GM21786 (cell line): Measurements from ENCODE around the gene ATP2C2.

Experiments used
- ATAC-seq: cut with Tn5 transposase; IDR thresholded peaks from one replicate; pipeline ENCODE4 v1.9.1; 2021; ENCODE audit not compliant: unreplicated experiment

ATP2C2 gene

GRCh38 chr16:84466692-84467091 lies 98.4 kb downstream of the ATP2C2 start:
- no peak for ATAC-seq

DNA sequence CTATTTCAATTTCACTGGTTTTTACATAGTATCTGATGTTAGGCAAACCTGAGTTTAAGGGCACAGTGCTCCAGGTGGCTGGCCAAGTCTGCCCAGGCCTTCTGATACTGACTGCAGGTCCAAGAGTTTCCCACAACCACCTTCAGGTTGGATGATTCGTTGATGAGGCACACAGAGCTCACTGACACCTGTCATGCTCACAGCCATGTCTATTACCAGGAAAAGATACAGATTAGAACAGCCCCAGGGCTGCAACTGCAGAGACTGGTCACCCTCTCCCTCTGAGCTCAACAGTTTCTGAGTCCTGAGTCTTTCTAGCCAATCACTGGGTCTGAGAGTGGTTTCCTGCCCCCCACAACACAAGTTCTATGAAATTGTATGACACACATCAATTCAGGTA lies 98.9 kb downstream of the ATP2C2 start:
- ATAC-seq = no peak

GRCh38 chr16:84467709-84468108 lies 99.4 kb downstream of the ATP2C2 start:
- ATAC-seq = no peak

GRCh38 chr16:84471316-84471715 lies 103.0 kb downstream of the ATP2C2 start:
- no peak for ATAC-seq

GRCh38 chr16:84471966-84472365 lies 103.6 kb downstream of the ATP2C2 start:
- ATAC-seq = no peak

- ATAC-seq = no peak
Observed at GRCh38 chr16:84475643-84476240, 107.4 kb downstream of the ATP2C2 start.

- ATAC-seq = no peak
Observed at GRCh38 chr16:84476401-84476800, 108.1 kb downstream of the ATP2C2 start.

DNA sequence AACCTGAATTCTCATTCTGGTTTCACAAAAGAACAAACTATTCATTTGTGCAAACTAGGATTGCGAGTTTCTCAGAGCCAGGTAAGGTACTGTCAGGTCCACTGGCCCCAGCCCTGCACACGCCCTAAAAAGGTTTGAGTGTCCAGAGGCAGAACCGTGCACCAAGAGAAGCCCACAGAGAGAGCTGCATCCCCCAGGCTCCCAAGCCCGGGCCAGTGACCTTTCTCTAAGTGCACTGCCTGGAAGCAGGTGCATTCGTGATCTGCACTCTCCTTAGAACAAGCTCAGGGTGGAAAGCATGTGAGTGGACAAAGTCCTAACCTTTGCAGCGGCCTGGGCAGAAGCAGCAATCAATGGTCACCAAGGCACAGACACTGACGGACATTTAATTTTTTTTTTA lies 109.3 kb downstream of the ATP2C2 start:
- no peak for ATAC-seq

- ATAC-seq = no peak
Observed at GRCh38 chr16:84478172-84478947, 110.0 kb downstream of the ATP2C2 start.

DNA sequence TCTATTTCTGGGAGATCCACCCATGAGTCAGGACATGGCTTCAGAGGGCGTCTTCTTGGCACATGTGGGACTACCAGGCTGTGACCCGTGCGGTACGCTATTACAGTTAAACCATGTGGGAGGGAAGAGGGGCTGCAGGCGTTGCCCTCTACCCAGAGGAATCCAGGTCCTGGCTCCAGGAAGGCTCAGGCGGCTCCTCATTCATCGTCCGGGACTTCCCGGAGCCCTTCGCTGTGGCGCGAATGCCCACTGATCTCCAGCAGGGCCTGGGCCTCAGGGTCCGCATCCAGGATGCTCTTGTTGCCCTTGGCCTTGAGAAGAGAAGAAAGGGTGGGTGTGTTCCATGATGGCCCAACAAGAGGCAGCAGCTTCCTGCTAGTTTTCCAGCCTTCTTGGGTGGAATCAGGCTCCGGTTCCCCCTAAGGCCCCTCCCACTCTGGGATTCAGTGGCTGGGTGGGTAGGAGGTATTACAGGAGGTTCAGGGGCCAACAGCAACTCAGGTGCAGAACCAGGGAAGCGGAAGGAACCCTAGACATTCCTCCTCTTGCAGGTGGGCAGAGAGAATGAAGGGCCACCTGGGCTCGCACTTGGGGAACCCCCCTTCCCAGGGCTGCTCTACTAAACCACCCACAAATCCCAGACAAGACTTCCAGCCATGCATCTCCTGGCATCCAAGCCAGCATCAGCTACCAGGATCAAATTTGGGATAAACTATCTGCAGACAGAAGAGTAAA lies 111.5 kb downstream of the ATP2C2 start:
- no peak for ATAC-seq

- no peak for ATAC-seq
Observed at GRCh38 chr16:84481051-84481735, 112.9 kb downstream of the ATP2C2 start.

DNA sequence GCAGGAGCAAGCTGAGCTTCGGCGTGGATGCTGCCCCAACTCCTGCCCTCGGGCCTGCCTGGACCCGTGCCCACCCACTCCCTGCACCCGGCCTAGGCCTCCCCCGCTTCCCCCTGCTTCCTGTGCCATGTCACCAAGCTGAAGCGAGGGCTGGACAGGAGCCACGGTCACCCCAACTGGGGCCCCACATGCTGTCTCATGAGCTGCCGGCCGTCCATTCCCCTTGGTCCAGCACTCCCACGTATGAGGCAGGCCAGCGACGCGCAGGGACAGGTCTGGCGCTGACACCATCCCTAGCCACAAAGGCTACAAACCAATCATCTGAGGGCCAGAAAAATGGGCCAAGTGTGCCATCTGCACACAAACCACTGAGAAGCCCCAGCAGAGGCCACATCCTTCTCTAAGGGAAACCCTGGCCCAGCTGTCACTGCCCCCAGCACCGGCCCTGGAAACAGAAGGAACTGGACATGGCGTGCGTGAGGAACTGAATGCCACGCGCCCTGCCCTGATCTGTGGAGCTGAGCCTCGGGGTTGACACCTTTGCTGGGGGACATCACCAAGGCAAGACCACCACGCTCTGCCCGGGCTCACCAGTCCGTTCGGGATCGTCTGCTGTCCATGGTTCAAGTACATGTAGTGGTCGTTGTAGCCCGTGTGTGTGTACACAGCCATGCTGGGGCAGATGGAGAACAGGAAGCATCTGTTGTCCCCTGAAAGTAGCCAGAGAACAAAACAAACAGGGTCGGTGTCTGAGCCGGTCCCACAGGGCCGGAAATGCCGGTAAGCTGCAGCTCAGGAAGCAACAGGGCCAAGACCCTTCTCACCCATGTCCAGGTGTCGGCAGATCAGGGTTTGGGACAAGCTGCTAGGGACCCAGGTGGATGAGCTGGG lies 113.9 kb downstream of the ATP2C2 start:
- ATAC-seq = no peak

GRCh38 chr16:84482951-84483881 lies 114.9 kb downstream of the ATP2C2 start:
- ATAC-seq = no peak

GRCh38 chr16:84483882-84484565 lies 115.7 kb downstream of the ATP2C2 start:
- no peak for ATAC-seq

GRCh38 chr16:84484579-84485254 lies 116.4 kb downstream of the ATP2C2 start:
- no peak for ATAC-seq

DNA sequence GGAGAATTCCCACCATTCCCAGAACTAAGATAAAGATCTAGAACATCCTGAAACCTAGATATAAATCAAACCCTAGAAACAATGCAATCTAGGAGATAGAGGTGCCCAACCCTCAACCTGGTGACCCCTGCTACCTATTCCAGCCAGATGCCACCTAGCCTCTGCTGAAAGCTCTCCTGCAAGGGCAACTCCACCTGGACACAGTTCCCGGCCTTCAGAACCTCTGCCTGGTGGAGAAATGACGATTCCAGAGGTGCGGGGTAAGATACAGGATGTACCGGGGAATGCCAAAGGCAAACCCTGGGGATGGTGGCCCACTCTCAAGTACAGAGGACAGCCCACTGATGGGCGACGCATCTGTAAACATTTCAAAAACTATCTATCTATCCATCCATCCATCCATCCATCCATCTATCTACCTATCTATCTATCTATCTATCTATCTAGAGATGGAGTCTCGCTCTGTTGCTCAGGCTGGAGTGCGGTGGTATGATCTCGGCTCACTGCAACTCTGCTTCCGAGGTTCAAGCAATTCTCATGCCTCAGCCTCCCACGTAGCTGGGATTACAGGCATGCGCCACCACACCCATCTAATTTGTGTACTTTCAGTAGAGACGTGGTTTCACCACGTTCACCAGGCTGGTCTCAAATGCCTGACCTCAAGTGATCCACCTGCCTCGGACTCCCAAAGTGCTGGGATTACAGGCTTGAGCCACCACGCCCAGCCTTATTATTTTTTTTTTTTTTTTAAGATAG lies 117.1 kb downstream of the ATP2C2 start:
- ATAC-seq = no peak

DNA sequence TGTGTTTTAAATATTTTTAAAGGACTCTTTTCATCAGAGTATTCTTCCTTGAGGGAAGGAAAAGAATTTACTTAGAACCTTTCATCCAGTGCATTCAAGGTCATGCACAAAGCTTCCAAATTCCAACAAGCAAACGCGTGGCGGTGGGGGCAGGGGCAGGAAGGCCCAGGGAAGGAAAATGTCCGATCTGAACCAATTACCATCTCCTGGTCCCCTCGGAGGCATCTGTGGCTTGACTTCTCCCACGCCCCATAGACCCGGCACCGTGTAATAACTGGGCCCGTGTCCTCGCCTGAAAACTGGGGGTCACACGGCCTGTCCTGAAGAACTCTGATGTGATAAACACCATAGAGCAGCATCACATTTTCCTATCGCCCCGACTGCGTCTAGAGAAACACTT lies 117.8 kb downstream of the ATP2C2 start:
- no peak for ATAC-seq
